Measurements from ENCODE around the gene TPST2. TPM values are rescaled to one million over a fixed set of nuclear protein-coding genes. Genes with fewer than 3 reads are reported as not detected.
A peak's percentile ranks its signal among the peaks of the same experiment; 100 is the strongest.

Gene TPST2
- total RNA-seq, 1 donor from 2014 or later = 28.5 TPM

DNA sequence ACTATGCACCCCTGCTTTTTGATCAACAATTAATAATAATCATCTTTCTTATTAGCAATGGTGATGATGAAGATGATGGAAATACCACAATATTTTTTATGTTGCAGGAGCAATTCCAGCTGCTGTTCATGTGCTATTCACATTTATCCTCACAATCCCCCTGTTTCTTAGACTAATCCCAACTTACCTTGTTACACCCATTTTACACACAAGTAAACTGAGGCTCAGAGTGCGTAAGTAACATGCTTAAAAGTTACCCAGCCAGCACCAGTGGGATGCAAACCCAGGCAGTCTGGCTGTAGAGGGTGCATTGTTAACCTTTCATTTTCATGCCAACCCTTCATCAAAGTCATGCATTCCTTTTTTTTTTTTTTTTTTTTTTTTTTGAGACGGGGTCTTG lies 30.3 kb upstream of the TPST2 start:
- no peak for DNase-seq
- TF ChIP-seq, protein P1, sequence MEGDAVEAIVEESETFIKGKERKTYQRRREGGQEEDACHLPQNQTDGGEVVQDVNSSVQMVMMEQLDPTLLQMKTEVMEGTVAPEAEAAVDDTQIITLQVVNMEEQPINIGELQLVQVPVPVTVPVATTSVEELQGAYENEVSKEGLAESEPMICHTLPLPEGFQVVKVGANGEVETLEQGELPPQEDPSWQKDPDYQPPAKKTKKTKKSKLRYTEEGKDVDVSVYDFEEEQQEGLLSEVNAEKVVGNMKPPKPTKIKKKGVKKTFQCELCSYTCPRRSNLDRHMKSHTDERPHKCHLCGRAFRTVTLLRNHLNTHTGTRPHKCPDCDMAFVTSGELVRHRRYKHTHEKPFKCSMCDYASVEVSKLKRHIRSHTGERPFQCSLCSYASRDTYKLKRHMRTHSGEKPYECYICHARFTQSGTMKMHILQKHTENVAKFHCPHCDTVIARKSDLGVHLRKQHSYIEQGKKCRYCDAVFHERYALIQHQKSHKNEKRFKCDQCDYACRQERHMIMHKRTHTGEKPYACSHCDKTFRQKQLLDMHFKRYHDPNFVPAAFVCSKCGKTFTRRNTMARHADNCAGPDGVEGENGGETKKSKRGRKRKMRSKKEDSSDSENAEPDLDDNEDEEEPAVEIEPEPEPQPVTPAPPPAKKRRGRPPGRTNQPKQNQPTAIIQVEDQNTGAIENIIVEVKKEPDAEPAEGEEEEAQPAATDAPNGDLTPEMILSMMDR (IDR thresholded peaks at IDR 0.05; ENCODE audit: borderline replicate concordance) = no peak
- peaks cover 22% of the 10 kb centered on the region for H3K4me1 ChIP-seq
- H3K9me3 ChIP-seq (replicated peaks) = no peaks in the 10 kb centered on the region
- peaks cover 11% of the 10 kb centered on the region for H3K27me3 ChIP-seq (ENCODE audit: low read depth)
- H3K4me3 ChIP-seq = no peak overlapping the region
- no peak overlapping the region for H3K27ac ChIP-seq (replicated peaks)
- intact Hi-C loops (cut with micrococcal nuclease) = no loop called here
- no peaks in the 10 kb centered on the region for H3K36me3 ChIP-seq

DNA sequence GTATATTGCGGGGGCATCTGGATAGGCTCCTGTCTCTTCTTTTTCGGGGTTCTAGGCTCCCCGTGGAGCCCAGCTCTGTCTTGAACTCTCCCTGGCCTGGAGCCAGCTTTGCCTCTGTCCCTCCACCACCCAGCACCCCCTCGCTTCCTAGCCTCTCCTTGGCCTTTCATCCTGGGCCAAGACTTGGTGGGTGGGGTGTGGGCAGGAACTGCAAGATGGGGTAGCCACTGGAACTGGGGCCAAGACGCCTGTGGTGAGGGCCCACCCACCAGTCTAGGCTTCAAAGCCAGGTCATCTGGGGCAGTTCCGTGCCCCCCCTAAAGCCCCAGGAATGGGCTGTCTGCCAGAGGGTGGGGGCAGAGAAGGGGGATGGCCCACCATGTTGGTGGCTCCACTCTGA lies 29.6 kb upstream of the TPST2 start:
- peak overlapping the region; percentile 18 for H3K27ac ChIP-seq (replicated peaks)
- peaks cover 17% of the 10 kb centered on the region for H3K27me3 ChIP-seq (ENCODE audit: low read depth)
- TF ChIP-seq, protein P1 (IDR thresholded peaks at IDR 0.05; ENCODE audit: borderline replicate concordance) = no peak
- intact Hi-C loops (cut with micrococcal nuclease) = no loop called here
- DNase-seq = peak; percentile 39
- H3K4me3 ChIP-seq = no peak overlapping the region
- H3K4me1 ChIP-seq = peaks cover 22% of the 10 kb centered on the region
- no peaks in the 10 kb centered on the region for H3K9me3 ChIP-seq (replicated peaks)
- no peaks in the 10 kb centered on the region for H3K36me3 ChIP-seq

DNA sequence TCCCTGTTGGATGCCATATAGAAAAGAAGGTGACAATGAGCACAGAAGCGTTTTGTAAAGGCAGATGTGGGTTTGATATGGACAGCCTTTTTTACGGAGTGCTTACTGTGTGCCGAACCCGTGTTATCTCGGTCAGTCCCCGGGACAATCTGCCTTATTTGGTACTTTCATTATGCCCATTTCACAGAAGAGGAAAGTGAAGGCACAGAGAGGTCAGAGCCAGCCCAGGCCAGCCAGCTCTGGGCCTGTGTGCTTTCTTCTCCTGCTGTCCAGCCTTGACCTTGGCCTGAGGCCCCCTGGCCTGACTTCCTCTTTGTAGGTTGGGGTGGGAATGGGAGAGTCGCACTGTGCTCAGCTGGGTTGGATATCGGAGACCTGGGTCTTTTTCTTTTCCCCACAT lies 28.5 kb upstream of the TPST2 start:
- no peaks in the 10 kb centered on the region for H3K9me3 ChIP-seq (replicated peaks)
- intact Hi-C loops (cut with micrococcal nuclease) = no loop called here
- peaks cover 25% of the 10 kb centered on the region for H3K4me1 ChIP-seq
- no peak overlapping the region for H3K4me3 ChIP-seq
- no peak for DNase-seq
- TF ChIP-seq, protein P1 (IDR thresholded peaks at IDR 0.05; ENCODE audit: borderline replicate concordance) = no peak
- H3K27ac ChIP-seq (replicated peaks) = no peak overlapping the region
- no peaks in the 10 kb centered on the region for H3K36me3 ChIP-seq
- H3K27me3 ChIP-seq (ENCODE audit: low read depth) = peaks cover 27% of the 10 kb centered on the region

DNA sequence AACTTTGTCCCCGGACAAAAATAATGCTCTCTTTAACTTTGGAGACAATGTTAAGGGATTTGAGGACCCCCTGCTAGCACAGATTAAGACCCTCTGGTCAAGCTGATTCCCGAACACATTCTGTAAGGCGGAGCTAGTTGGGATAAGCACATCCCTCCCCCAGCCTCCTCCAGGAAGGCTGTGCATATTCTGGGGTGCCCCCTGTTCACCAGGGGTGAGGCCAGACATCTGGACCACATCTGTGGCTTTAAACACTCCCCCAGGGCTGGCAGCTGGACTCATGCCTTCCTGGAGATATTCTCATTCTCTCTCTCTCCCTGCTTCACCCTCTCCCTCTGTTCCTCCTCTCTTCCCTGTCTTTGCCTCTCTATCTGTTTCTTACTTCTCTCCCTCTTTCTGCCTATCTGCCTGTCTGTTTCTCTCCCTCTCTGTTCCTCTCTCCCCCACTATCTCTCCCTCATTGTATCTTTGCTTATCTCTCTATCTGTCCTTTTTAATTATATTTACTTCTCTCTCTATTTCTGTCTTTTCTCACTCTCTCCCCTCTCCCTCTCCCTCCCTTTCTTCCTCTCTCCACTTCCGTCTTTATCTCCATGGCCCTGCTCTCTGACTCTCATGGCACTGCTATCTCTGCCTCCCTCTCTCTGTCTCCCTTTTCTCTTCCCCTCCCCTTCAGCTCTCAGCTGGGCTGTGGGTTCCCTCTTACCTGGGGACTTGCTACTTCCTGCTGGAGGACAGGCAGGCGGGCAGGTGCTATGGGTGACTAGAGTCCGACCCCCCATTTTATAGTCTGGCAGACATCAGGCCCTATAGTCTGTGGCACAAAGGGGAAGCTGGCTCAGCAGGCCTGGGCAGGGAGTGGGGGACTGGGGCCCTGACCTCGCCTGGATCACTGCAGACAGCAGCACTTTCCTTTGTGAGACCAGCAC lies 27.6 kb upstream of the TPST2 start, which contains the start of gene CRYBB1:
Gene CRYBB1 (minus strand): TSS at position 757 of the 929 bp plus-strand sequence. CDS start 1,708 bp downstream, outside the sequence.
- intact Hi-C loops (cut with micrococcal nuclease) = no loop called here
- TF ChIP-seq, protein P1 (IDR thresholded peaks at IDR 0.05; ENCODE audit: borderline replicate concordance) = no peak
- Histone ChIP-seq H3K9me3 (replicated peaks) (no peaks in the 10 kb centered on the region), H3K27me3 (ENCODE audit: low read depth) (peaks cover 35% of the 10 kb centered on the region), H3K4me1 (peaks cover 25% of the 10 kb centered on the region), H3K27ac (replicated peaks) (peak within 1 kb of the TSS; percentile 30), H3K4me3 (no peak within 1 kb of the TSS), H3K36me3 (no peaks in the 10 kb centered on the region)
- DNase-seq = peak; percentile 41

DNA sequence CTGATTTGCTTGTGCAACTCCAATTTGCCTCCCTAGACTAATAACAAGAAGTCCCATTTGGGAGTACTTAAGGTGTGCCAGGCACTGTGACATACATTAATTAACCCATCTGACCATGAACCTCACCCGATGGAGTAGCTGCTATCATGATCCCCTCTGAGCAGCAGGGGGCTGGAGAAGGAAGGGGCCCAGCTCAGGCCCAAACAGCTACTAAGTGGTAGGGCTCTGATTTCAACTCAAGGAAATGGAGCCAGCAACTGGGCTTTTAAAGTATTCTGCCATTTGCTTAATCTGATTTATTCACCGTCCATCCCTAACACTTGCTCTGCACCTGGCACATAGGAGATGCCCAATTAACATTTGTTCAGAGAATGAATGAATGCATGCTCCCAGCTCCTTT lies 26.7 kb upstream of the TPST2 start:
- intact Hi-C loops (cut with micrococcal nuclease) = no loop called here
- Histone ChIP-seq H3K27ac (replicated peaks) (no peak overlapping the region), H3K9me3 (replicated peaks) (no peaks in the 10 kb centered on the region), H3K27me3 (ENCODE audit: low read depth) (peaks cover 40% of the 10 kb centered on the region), H3K4me1 (peaks cover 25% of the 10 kb centered on the region), H3K36me3 (no peaks in the 10 kb centered on the region), H3K4me3 (no peak overlapping the region)
- no peak for DNase-seq
- TF ChIP-seq, protein P1 (IDR thresholded peaks at IDR 0.05; ENCODE audit: borderline replicate concordance) = no peak

Measured in left ventricle myocardium inferior (tissue), 1 donor.